ENCODE measurements around the gene IL1RN. TPM values are rescaled to one million over a fixed set of nuclear protein-coding genes. Genes with fewer than 3 reads are reported as not detected.

IL1RN gene
- total RNA-seq, 4 donors from 2014 or later, result 129 to 147 (median 135) TPM

DNA sequence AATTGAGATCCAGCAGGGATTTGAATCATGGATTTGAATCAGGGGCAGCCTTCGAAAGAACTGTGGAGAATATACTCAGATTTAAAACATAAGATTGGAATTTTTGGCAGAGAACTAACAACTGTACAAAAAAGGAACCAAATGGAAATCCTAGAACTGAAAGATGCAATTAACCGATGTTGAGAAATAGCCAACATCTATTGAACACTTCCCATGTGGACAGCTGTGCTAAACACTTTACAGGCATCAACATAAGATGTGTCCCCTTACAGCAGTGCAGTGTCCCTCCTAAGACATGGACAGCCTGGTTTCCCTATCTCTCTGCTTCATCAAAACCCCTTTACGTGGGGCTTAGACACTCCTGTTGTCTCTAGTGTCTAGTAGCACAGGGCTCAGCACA is 3.7 kb upstream of the IL1RN start:
- no peak overlapping the region for H3K27ac ChIP-seq
- H3K4me1 ChIP-seq, result peaks cover 39% of the 10 kb centered on the region
- no peaks in the 10 kb centered on the region for H3K9me3 ChIP-seq
- no peak for TF ChIP-seq EP300 (IDR thresholded peaks at IDR 0.05)
- no peak for TF ChIP-seq CTCF (IDR thresholded peaks at IDR 0.05)
- no peak for TF ChIP-seq POLR2AphosphoS5 (IDR thresholded peaks at IDR 0.05)
- no peak for TF ChIP-seq POLR2A (IDR thresholded peaks at IDR 0.05)
- WGBS, result 77% methylated on average over 3 of the region's 3 CpGs
- no peaks in the 10 kb centered on the region for H3K27me3 ChIP-seq
- peaks cover 5% of the 10 kb centered on the region for H3K36me3 ChIP-seq
- DNase-seq (ENCODE audit: low spot score in 2 of 2), result no peak
- H3K4me3 ChIP-seq, result no peak overlapping the region

DNA sequence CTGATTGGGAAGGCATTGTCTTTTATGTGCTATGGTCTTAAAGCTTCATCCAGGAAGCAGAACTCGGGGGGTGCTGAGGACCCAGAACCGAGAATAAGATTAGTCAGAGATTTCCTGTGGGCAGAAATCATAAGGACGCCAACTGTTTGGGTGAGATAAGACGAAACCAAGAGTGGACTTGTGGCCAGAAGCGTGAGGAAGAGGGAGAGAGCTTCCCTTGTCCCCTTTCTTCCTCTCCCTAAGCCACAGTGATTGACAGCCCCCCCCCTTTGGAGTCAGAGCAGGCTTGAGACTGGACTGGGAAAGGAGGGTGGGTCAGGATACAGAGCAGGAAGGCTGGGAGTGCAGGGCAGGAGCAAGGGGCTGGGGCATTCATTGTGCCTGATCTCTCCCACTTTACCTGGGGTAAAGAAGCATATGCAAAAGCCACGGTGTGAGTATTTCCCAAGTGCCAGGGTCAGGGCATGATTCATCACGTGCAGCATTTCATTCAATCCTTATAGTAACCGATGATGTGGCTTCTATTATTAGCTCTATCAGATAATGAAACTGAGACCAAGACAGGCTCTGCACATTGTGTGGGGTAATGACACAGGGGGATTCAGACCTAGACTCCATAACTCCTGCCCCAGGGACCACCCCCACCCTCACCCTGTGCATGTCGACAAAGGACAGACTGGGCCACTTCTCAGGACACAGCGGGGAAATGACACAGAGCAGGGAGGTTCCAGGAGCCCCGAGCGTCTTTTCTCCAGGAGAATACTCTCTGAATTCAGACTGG is 3.0 kb upstream of the IL1RN start:
- Histone ChIP-seq H3K27ac (peak overlapping the region; percentile 9), H3K4me3 (no peak overlapping the region), H3K4me1 (peaks cover 34% of the 10 kb centered on the region), H3K9me3 (no peaks in the 10 kb centered on the region), H3K27me3 (no peaks in the 10 kb centered on the region), H3K36me3 (peaks cover 5% of the 10 kb centered on the region)
- 34% methylated on average over 12 of the region's 12 CpGs for WGBS
- TF ChIP-seq POLR2AphosphoS5 (IDR thresholded peaks at IDR 0.05) (no peak), CTCF (IDR thresholded peaks at IDR 0.05) (no peak), POLR2A (IDR thresholded peaks at IDR 0.05) (no peak), EP300 (IDR thresholded peaks at IDR 0.05) (no peak)
- no peak for DNase-seq (ENCODE audit: low spot score in 2 of 2)

- peaks cover 30% of the 10 kb centered on the region for H3K4me1 ChIP-seq
- H3K9me3 ChIP-seq, result no peaks in the 10 kb centered on the region
- no peak for DNase-seq (ENCODE audit: low spot score in 2 of 2)
- no peak overlapping the region for H3K27ac ChIP-seq
- TF ChIP-seq POLR2A (IDR thresholded peaks at IDR 0.05) (no peak), EP300 (IDR thresholded peaks at IDR 0.05) (no peak), CTCF (IDR thresholded peaks at IDR 0.05) (no peak), POLR2AphosphoS5 (IDR thresholded peaks at IDR 0.05) (no peak)
- peaks cover 5% of the 10 kb centered on the region for H3K36me3 ChIP-seq
- H3K27me3 ChIP-seq, result no peaks in the 10 kb centered on the region
- H3K4me3 ChIP-seq, result no peak overlapping the region
- WGBS, result 50% methylated on average over 6 of the region's 6 CpGs
Measured at GRCh38 chr2:113124984-113125855, 2.2 kb upstream of the IL1RN start.

GRCh38 chr2:113127646-113128570 is 510 bp downstream of the IL1RN start:
- H3K27ac ChIP-seq, result no peak overlapping the region
- DNase-seq (ENCODE audit: low spot score in 2 of 2), result no peak
- H3K27me3 ChIP-seq, result no peaks in the 10 kb centered on the region
- no peak for TF ChIP-seq POLR2AphosphoS5 (IDR thresholded peaks at IDR 0.05)
- TF ChIP-seq CTCF (IDR thresholded peaks at IDR 0.05), result no peak
- TF ChIP-seq POLR2A (IDR thresholded peaks at IDR 0.05), result no peak
- TF ChIP-seq EP300 (IDR thresholded peaks at IDR 0.05), result no peak
- H3K9me3 ChIP-seq, result no peaks in the 10 kb centered on the region
- peaks cover 26% of the 10 kb centered on the region for H3K36me3 ChIP-seq
- WGBS, result 87% methylated on average over 13 of the region's 15 CpGs
- peaks cover 20% of the 10 kb centered on the region for H3K4me1 ChIP-seq
- no peak overlapping the region for H3K4me3 ChIP-seq

Data from suprapubic skin (tissue), 4 donors.